ENCODE results near the gene GET4. TPM values are rescaled to one million over a fixed set of nuclear protein-coding genes. Genes with fewer than 3 reads are reported as not detected.
"Not testable (repeated sequence)": the region's sequence is repeated elsewhere in the genome, so short reads cannot be mapped to it uniquely, and the experiment has no call there.

The GET4 gene
- total RNA-seq, 1 donor from 2014 or later, result 58.3 TPM

GRCh38 chr7:871900-872537 lies 4.3 kb upstream of the GET4 start:
- peak; percentile 41 for DNase-seq

GRCh38 chr7:872685-873084 lies 3.7 kb upstream of the GET4 start:
- DNase-seq, result not testable (repeated sequence)

DNA sequence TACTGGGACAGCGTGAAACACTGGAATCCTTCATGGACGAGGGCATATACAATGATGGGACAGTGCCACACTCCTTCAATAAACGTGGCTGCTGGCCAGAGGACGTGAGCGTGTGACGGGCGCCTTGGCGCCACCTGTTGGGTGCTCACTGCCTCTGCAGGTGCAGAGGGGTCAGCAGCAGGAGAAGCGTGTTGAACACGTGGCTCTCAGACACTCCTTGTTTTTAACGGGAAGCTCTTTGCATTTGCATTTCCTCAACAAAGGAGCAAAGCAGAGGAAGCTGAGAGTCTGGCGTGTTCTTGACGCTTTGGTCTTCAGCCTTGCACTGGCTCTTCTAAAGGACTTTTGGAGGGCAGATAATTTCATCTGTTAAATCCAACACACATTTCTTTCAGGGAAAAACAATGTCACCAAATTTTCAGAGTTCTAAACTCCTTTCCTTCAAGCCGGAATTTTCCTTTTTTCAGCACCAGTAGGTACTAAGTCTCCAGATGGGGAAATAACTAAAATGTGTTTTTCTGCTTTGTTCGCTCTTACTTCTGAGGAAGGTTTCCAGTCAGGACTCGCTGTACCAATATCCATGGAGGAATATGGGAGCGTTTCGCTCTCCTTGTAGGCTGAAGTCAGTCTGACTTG lies 2.9 kb upstream of the GET4 start:
- peak; percentile 89 for DNase-seq

- no peak for DNase-seq
Measured at GRCh38 chr7:874031-874749, 2.2 kb upstream of the GET4 start.

- DNase-seq, result no peak
Measured at GRCh38 chr7:875051-875450, 1.3 kb upstream of the GET4 start.

- no peak for DNase-seq
Measured at GRCh38 chr7:875476-876076, 778 bp upstream of the GET4 start.

DNA sequence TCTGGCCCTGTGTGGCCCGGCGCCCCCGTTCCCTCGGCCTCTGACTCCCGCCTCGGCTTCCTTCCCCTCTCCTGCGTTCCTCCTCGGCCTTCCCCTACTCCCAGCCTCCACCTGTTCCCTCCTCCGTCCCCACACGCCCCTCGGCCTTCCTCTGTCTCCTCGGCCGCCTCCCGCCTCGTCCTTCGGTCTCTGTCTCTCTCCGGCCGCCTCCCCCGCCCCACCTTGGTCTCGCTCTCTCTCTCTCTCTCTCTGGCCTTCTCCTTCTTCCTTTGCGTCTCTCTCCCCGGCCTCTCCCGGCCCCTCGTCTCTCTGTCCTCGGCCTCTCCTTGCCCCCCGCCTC lies 588 bp downstream of the GET4 start:
- DNase-seq, result no peak

DNA sequence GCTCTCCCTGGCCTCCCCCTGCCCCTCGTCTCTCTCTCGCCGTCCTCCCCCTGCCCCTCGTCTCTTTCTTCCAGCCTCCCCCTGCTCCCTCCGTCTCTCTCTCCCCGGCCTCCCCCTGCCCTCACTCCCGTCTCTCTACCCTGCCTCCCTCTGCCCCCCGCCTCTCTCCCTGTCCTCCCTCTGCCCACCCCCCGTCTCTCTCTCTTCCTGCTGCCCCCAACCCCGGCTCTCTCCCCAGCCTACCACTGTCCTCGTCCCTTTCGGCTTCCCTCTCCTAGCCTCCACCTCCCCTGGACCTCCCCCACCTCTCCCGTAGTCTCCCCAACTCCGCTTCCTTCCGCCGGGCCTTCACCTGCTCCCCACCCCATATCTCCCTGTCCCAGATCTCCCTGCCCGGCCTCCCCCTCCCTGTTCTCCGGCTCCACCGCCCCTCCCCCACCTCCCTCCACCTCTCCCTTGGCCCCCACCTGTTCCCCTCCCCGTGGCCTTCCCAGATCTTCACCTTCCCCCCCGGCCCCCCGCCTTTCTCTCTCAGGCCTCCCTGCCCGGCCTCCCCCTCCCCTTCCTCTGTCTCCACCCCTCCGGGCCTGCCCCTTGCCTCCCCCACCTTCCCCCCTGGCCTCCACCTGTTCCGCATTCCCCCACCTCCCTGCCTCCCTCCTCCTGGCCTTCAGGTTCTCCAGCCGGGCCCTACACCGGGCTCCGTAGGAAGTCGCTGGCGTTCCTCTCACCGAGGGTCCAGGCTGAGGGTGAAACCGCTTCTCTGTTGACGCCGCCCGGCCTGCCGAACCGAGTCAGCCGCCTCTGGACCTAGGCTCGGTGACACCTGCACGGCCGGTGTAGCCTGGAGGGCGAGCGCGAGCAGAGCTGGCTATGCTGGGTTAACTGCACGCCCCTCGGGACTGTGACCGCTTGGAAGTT lies 1.2 kb downstream of the GET4 start:
- DNase-seq, result no peak

DNA sequence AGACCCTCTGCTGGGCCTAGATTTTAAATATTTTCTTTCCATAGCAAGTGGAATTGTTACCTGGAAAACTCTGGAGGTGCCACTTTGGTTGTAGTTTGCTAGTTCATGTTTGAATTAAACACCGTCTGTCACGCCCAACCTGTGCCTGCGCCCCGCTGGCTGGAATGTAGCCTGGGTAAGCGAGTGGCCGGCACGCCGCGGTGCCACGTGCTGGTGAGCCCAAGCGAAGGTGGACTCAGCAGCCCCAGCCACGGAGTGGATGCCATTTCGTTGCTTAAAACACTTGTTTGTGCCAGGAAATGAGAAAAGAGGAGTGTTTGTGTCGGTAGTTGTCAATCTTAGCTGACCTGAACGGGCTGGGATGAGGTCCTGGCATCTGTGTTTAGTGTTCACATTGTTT lies 2.7 kb downstream of the GET4 start:
- DNase-seq, result no peak

GRCh38 chr7:879706-880105 lies 3.4 kb downstream of the GET4 start:
- no peak for DNase-seq

- DNase-seq, result peak; percentile 53
Measured at GRCh38 chr7:880450-880849, 4.1 kb downstream of the GET4 start.

- DNase-seq, result no peak
Measured at GRCh38 chr7:881441-882234, 5.3 kb downstream of the GET4 start.

DNA sequence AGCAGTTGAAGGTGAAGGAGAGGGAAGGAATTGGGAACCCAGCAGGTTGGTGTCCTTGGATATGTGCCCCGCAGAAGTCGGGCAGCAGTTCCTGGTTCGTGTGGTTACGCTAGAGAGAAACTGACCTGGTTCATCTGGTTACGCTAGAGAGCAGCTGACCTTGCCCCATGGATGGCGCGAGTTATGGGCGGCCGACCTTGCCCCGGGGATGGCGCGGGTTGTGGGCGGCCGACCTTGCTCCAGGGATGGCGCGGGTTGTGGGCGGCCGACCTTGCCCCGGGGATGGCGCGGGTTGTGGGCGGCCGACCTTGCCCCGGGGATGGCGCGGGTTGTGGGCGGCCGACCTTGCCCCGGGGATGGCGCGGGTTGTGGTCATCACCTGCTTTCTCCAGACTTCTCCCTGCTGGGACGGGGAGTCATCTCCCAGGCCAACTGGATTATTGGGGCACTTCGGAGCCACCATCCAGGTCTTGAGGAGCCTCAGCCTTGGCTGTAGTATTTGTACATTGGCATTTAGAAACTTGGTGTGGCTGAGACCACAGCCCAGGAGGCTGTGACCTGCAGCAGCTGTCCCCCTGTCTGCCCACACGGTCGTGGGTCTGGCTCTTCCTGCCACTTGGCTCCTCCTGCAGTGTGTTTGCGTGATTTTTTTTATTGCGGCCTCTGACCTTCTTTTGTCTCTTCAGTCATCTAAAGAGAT lies 6.1 kb downstream of the GET4 start:
- DNase-seq, result no peak

- peak; percentile 59 for DNase-seq
Measured at GRCh38 chr7:883055-884021, 7.0 kb downstream of the GET4 start.

DNA sequence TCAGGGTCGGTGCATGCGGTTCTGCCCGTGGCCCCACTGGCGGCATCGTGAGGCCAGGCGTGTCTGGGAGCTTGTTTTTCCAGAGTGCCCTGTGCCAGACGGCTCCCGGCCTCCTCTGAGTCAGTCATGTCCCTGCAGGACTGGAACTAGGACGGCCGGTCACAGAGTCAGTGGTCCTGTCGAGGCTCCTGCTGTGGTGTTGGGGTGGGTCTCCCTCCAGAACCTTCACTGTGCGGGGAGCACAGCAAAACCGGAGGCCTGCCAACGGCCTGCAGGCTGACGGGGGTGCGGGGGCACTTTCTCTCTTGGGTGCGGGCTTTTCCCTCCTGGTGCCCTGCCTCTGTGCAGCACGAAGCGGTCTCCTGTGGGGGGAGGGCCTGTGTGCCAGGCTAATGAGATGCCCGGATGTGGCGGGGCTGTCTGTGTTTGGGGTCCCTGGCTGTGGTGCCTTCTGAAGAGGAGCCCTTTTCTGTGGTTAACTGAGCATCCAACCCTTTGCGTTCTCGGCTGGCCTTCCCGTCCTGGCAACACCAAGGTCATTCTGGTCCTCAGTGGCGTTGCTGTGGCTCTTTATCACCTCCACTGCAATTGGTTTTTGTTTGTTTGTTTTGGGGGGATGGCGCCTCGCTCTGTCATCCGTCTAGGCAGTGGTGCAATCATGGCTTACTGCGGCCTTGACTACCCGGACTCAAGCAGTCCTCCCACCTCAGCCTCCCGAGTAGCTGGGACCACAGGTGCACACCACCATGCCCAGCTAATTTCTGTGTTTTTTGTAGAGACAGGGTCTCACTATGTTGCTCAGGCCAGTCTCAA lies 8.0 kb downstream of the GET4 start:
- no peak for DNase-seq

DNA sequence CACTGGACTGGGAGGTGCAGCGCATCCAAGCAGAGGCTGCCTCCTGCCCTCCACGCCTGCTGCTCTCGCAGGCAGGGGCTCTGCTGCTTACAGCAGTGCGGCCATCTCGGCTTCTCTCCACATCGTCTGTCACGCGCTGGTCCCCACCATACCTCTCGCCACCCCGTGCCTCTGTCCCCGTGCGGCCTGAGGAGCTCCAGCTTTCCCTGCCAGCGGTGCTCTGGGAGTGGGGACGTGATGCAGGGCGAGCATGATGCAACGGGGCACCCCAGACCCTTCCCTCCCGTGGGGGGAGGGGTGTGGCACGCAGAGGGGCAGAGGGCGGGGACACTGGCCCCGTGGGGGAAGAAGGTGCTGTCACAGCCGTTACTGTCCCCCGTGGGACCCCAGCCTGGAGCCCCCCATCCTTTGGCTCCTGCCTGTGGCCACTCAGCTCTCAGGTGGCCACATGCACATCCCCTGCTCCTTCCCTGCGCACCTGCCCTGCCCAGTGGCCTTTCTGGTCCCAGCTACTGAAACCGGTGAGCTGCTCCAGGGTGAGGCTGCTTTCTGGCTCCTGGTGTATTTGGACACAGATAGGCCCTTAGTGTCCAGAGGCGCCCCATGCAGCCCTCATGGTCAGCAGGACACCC lies 9.0 kb downstream of the GET4 start:
- DNase-seq, result no peak

- no peak for DNase-seq
Measured at GRCh38 chr7:885893-886625, 9.7 kb downstream of the GET4 start.
